ENCODE measurements around the gene SPIRE2.

The SPIRE2 gene

GRCh38 chr16:89843409-89844350, 15.4 kb downstream of the SPIRE2 start:
- TF ChIP-seq CTCF (IDR thresholded peaks at IDR 0.05; ENCODE audit: borderline replicate concordance, extremely low read depth, low read length, poor library complexity, severe bottlenecking) (no peak), EZH2 (IDR thresholded peaks at IDR 0.05; ENCODE audit: borderline replicate concordance, low read depth, low read length, severe bottlenecking) (no peak)
- Histone ChIP-seq H3K4me3 (ENCODE audit: low read depth in 1 of 2, low read length in 2 of 2) (no peak overlapping the region), H3K9ac (ENCODE audit: low read depth, low read length) (no peak overlapping the region), H3K4me1 (ENCODE audit: insufficient read depth, low read length) (peaks cover under 1% of the 10 kb centered on the region; the same call in 1 of the 2 replicates), H3K27me3 (ENCODE audit: insufficient read depth, low read length, poor library complexity) (no peaks in the 10 kb centered on the region), H3K27ac (ENCODE audit: low read length) (no peak overlapping the region), H3K9me3 (ENCODE audit: insufficient read depth, low read length, severe bottlenecking) (no peaks in the 10 kb centered on the region), H2AFZ (ENCODE audit: low read depth, low read length) (no peak overlapping the region), H3K4me2 (ENCODE audit: insufficient read depth, low read length) (no peak overlapping the region), H3K79me2 (ENCODE audit: insufficient read depth, low read length) (no peaks in the 10 kb centered on the region), H3K36me3 (ENCODE audit: insufficient read depth, low read length) (no peaks in the 10 kb centered on the region), H4K20me1 (ENCODE audit: insufficient read depth, low read length) (peaks cover 4% of the 10 kb centered on the region)
- ATAC-seq (ENCODE audit: insufficient read depth, low read depth) (no peak), DNase-seq (no peak)

GRCh38 chr16:89844739-89845339, 16.6 kb downstream of the SPIRE2 start:
- TF ChIP-seq CTCF (IDR thresholded peaks at IDR 0.05; ENCODE audit: borderline replicate concordance, extremely low read depth, low read length, poor library complexity, severe bottlenecking) = no peak
- no peak for TF ChIP-seq EZH2 (IDR thresholded peaks at IDR 0.05; ENCODE audit: borderline replicate concordance, low read depth, low read length, severe bottlenecking)
- Histone ChIP-seq H3K79me2 (ENCODE audit: insufficient read depth, low read length) (no peaks in the 10 kb centered on the region), H4K20me1 (ENCODE audit: insufficient read depth, low read length) (peaks cover 4% of the 10 kb centered on the region), H2AFZ (ENCODE audit: low read depth, low read length) (no peak overlapping the region), H3K9me3 (ENCODE audit: insufficient read depth, low read length, severe bottlenecking) (no peaks in the 10 kb centered on the region), H3K4me1 (ENCODE audit: insufficient read depth, low read length) (no peaks in the 10 kb centered on the region), H3K4me3 (ENCODE audit: low read depth in 1 of 2, low read length in 2 of 2) (no peak overlapping the region), H3K27ac (ENCODE audit: low read length) (no peak overlapping the region), H3K36me3 (ENCODE audit: insufficient read depth, low read length) (no peaks in the 10 kb centered on the region), H3K27me3 (ENCODE audit: insufficient read depth, low read length, poor library complexity) (no peaks in the 10 kb centered on the region), H3K4me2 (ENCODE audit: insufficient read depth, low read length) (no peak overlapping the region), H3K9ac (ENCODE audit: low read depth, low read length) (no peak overlapping the region)
- no peak for ATAC-seq (ENCODE audit: insufficient read depth, low read depth)
- DNase-seq = no peak

GRCh38 chr16:89845417-89845816, 17.1 kb downstream of the SPIRE2 start:
- TF ChIP-seq EZH2 (IDR thresholded peaks at IDR 0.05; ENCODE audit: borderline replicate concordance, low read depth, low read length, severe bottlenecking) (no peak), CTCF (IDR thresholded peaks at IDR 0.05; ENCODE audit: borderline replicate concordance, extremely low read depth, low read length, poor library complexity, severe bottlenecking) (no peak)
- no peaks in the 10 kb centered on the region for H3K36me3 ChIP-seq (ENCODE audit: insufficient read depth, low read length)
- no peak overlapping the region for H3K9ac ChIP-seq (ENCODE audit: low read depth, low read length)
- no peak overlapping the region for H3K27ac ChIP-seq (ENCODE audit: low read length)
- no peaks in the 10 kb centered on the region for H3K79me2 ChIP-seq (ENCODE audit: insufficient read depth, low read length)
- H4K20me1 ChIP-seq (ENCODE audit: insufficient read depth, low read length) = peaks cover 4% of the 10 kb centered on the region
- DNase-seq (no peak), ATAC-seq (ENCODE audit: insufficient read depth, low read depth) (no peak)
- H3K4me3 ChIP-seq (ENCODE audit: low read depth in 1 of 2, low read length in 2 of 2) = no peak overlapping the region
- no peak overlapping the region for H2AFZ ChIP-seq (ENCODE audit: low read depth, low read length)
- no peaks in the 10 kb centered on the region for H3K9me3 ChIP-seq (ENCODE audit: insufficient read depth, low read length, severe bottlenecking)
- no peak overlapping the region for H3K4me2 ChIP-seq (ENCODE audit: insufficient read depth, low read length)
- H3K27me3 ChIP-seq (ENCODE audit: insufficient read depth, low read length, poor library complexity) = no peaks in the 10 kb centered on the region
- no peaks in the 10 kb centered on the region for H3K4me1 ChIP-seq (ENCODE audit: insufficient read depth, low read length)
